NCI-H2196 treated with DMSO at 0.1 percent for 48 hours (cell line): Measurements from ENCODE around the gene GNAO1.
A peak's percentile ranks its signal among the peaks of the same experiment; 100 is the strongest.

Source experiments
- DNase-seq: peaks from one replicate; lab custom pipeline; 2025; ENCODE audit not compliant: unreplicated experiment; lab: John Stamatoyannopoulos, UW

GNAO1 gene

GRCh38 chr16:56238188-56238587 is 46.9 kb downstream of the GNAO1 start:
- no peak for DNase-seq

- DNase-seq = no peak
Observed at GRCh38 chr16:56241596-56241995, 50.3 kb downstream of the GNAO1 start.

DNA sequence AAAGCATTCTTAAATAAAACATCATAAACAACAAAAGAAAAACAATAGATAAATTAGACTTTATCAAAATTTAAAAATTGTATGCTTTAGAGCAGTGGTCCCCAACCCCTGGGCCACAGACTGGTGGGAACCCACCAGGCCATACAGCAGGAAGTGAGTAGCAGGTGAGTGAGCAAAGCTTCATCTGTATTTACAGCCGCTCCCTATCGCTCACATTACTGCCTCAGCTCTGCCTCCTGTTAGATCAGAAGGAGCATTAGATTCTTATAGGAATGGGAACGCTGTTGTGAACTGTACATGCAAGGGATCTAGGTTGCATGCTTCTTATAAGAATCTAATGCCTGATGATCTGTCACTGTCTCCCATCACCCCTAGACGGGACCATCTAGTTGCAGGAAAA is 51.5 kb downstream of the GNAO1 start:
- no peak for DNase-seq

DNA sequence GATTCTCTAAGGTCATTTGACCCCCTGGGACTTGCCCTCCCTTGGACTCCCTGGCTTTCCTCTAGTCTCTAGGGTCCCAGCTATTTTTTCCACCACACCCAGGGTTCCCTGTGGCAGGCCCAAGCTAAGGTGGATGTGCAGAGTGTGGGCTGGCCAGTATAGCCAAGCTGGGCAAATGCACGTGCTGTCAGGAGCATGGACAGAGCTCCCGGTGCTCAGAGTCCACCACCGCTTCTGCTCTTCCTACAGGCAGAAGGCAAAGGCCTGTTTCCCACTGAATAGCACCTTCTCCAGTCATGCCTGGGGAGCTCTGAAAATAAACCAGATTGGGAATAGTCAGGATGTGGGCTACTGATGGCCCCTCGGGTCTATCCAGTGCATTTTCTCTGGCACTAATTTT is 53.3 kb downstream of the GNAO1 start:
- DNase-seq = no peak

GRCh38 chr16:56245197-56245596 is 53.9 kb downstream of the GNAO1 start:
- DNase-seq = no peak

GRCh38 chr16:56246051-56246817 is 54.9 kb downstream of the GNAO1 start:
- DNase-seq = peak; percentile 25

DNA sequence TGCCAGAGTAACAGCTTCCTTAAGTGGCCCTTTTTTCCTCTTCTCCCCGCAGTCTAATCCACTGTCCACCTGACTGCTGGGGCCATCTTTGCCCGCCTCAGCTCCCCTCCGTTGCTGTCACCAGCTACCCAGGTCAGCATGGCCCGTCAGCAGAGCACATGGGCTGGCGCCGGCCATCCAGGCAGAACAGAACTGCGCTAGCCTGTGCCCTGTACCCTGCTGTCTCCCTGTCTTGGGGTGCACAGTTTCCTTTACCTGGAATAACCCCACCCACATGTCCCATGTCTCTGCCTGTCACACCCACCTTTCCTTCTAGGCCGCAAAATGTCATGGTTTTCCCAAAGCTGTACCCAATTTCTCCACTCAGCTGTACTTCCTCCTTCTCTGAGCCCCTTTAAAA is 55.7 kb downstream of the GNAO1 start:
- DNase-seq = no peak

- DNase-seq = no peak
Observed at GRCh38 chr16:56247808-56248207, 56.5 kb downstream of the GNAO1 start.

DNA sequence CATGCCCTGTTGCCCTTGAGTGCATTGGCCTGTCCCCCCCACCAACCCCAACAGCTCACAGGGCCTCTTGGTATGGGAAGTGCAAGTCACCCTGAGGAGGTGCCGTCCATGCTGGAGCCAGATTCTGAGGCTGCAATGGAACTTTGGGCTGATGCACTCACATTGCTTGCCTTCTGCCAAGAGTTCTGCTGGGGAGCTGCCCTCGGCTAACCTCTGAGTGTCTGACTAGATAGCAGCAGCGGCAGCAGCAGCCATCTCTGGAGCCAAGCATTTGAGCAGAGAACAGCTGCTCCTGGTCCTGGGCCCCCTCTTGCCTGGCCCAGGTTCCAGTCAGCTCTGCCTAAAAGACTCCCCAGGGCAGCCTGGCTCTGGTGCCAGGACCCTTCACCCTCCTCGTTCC is 61.5 kb downstream of the GNAO1 start:
- no peak for DNase-seq

- DNase-seq = no peak
Observed at GRCh38 chr16:56255904-56256303, 64.6 kb downstream of the GNAO1 start.

DNA sequence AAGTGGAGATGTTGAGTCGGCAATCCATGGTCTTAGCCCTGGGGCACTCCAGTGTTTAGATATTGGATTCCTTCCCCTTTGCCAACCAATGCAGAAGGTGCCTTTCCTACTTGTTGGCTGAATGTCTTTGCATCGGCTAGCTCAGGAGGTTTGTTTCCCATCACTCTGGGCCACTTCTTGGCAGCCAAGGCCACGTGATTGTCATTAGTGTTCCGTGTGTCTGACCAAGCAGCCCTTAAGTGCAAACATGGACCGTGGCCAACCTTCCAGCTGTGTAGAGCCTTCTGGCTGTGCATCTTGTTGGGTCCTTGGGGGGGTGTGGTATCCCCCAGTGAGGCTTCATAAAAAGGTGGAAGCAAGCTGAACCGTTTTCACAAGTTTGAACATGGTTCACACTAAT is 66.0 kb downstream of the GNAO1 start:
- DNase-seq = no peak

- no peak for DNase-seq
Observed at GRCh38 chr16:56257666-56258342, 66.5 kb downstream of the GNAO1 start.

- DNase-seq = no peak
Observed at GRCh38 chr16:56258508-56259424, 67.5 kb downstream of the GNAO1 start.

- no peak for DNase-seq
Observed at GRCh38 chr16:56259425-56259779, 68.1 kb downstream of the GNAO1 start.

- DNase-seq = no peak
Observed at GRCh38 chr16:56260378-56261160, 69.3 kb downstream of the GNAO1 start.

GRCh38 chr16:56261656-56262055 is 70.4 kb downstream of the GNAO1 start:
- no peak for DNase-seq

- no peak for DNase-seq
Observed at GRCh38 chr16:56262148-56262547, 70.9 kb downstream of the GNAO1 start.

DNA sequence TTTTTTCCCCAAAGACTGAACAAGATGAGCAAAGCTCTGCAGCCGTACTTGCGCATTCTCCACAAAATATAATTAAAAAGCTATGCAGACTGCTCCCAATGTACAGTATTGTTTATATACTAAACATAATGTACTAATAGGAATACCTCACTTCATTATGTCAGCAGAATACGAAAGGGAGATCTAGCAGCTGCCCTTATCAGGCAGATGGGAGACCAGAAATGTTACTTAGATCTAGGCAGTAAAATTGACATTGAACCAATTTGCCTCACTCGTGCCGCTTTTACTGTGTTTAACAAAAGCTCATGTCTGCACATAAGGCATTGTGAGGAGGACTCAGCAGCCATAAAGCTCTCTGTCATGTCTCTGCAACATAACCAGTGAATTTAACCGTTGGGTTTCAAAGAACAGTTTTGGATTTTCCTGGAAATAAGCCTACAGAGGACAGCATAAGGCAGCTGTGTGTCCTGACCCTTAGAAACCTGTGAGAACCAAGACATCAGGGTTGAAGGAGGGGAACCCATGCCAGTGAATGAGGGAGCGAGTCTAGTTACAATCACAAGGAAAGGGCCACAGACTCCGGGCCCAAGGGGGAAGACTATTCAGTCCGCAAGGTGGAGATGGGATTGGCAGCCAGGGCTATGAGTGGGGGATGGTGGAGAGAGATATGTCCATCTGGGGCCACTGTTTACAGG is 71.4 kb downstream of the GNAO1 start:
- no peak for DNase-seq

GRCh38 chr16:56263711-56264608 is 72.7 kb downstream of the GNAO1 start:
- DNase-seq = no peak
